ENCODE results near the gene RASL10A. TPM values are rescaled to one million over a fixed set of nuclear protein-coding genes. Genes with fewer than 3 reads are reported as not detected.

The RASL10A gene
- total and polyA plus RNA-seq, 9 of the 15 experiments (the other 6 are each of a cell fraction or from before 2014, with no cell fraction given) = 0.17 to 1.2 (median 0.45) TPM; not detected in 3

- TF ChIP-seq RHOXF2B (CRISPR knock-in tag; conservative IDR thresholded peaks at IDR 0.05) (no peak), NUFIP1 (IDR thresholded peaks at IDR 0.05; ENCODE audit: partially characterized antibody) (no peak), CLOCK (CRISPR knock-in tag; IDR thresholded peaks at IDR 0.05; ENCODE audit: borderline replicate concordance) (no peak), ZSCAN32 (CRISPR knock-in tag; IDR thresholded peaks at IDR 0.05) (no peak)
Measured at GRCh38 chr22:29292379-29292778, 23.1 kb downstream of the RASL10A start (continued).

- TSS peak; percentile 14 for BruUV-seq (replicated peaks)
- Histone ChIP-seq H3K79me2 (ENCODE audit: control insufficient read depth, insufficient read depth, low read length) (peaks cover 27% of the 10 kb centered on the region; the same call in 2 of the 3 replicates), H2AFZ (ENCODE audit: low read depth, low read length) (no peak overlapping the region), H3K9me1 (ENCODE audit: control insufficient read depth, insufficient read depth, low read length) (no peaks in the 10 kb centered on the region), H3K4me1 (replicated peaks in 1 of 2; ENCODE audit: control insufficient read depth in 2 of 2, insufficient read depth in 2 of 2, low read length in 2 of 2) (no peaks in the 10 kb centered on the region), H3K36me3 (ENCODE audit: control insufficient read depth, insufficient read depth, low read length) (peaks cover 99% of the 10 kb centered on the region), H3K4me3 (no peak overlapping the region), H4K20me1 (replicated peaks; ENCODE audit: control insufficient read depth, insufficient read depth, low read length) (0 out of 2 replicates have a peak, but pooled peaks cover 2% of the 10 kb centered on the region), H3K9me3 (replicated peaks; ENCODE audit: control insufficient read depth, insufficient read depth, low read depth, low read length) (no peaks in the 10 kb centered on the region), H3K27ac (ENCODE audit: extremely low read depth, low read depth, low read length) (no peak overlapping the region), H3K4me2 (ENCODE audit: insufficient read depth, low read length) (no peak overlapping the region), H3K27me3 (ENCODE audit: control insufficient read depth in 2 of 2, insufficient read depth in 2 of 2, low read length in 2 of 2) (no peaks in the 10 kb centered on the region), H3K9ac (ENCODE audit: insufficient read depth in 1 of 2, low read depth in 2 of 2, low read length in 2 of 2) (no peak overlapping the region)
- ATAC-seq (peak; percentile 51; the same call in 2 of the 3 replicates), FAIRE-seq (no peak), DNase-seq (ENCODE audit: extremely low read depth in 1 of 4, low spot score in 3 of 4) (no peak)
- WGBS (ENCODE audit: insufficient coverage, low coverage, missing lambda C conversion rate) = 95% methylated on average over 7 of the region's 7 CpGs
- CTCF ChIA-PET (ENCODE audit: low intra/inter-chr PET ratio) = no interaction called here
- POLR2A ChIA-PET = interaction anchor here (1.4 to 2.0 kb wide), 2 partner anchors 13 to 24 kb away, joined by 3 to 8 read pairs; no protein-coding TSS in a partner anchor
- intact Hi-C loops (cut with micrococcal nuclease) = no loop called here
- in situ Hi-C loops (cut with MboI) = no loop called here
- TF ChIP-seq E4F1 (CRISPR knock-in tag; IDR thresholded peaks at IDR 0.05; ENCODE audit: borderline replicate concordance) = no peak
- no peak for TF ChIP-seq XRCC3 (IDR thresholded peaks at IDR 0.05)
- no peak for TF ChIP-seq TCFL5 (CRISPR knock-in tag; conservative IDR thresholded peaks at IDR 0.05)
- TF ChIP-seq POLR2B (IDR thresholded peaks at IDR 0.05; ENCODE audit: low read depth, partially characterized antibody) = no peak
- TF ChIP-seq RBM17 (IDR thresholded peaks at IDR 0.05; ENCODE audit: borderline replicate concordance, low read depth, low read length) = no peak
- no peak for TF ChIP-seq ZNF280B (CRISPR knock-in tag; IDR thresholded peaks at IDR 0.05)
- TF ChIP-seq ZFP91 (CRISPR knock-in tag; IDR thresholded peaks at IDR 0.05) = no peak
- TF ChIP-seq ZBTB7A (IDR thresholded peaks at IDR 0.05; ENCODE audit: borderline replicate concordance, control insufficient read depth, low read depth, low read length) = no peak
- no peak for TF ChIP-seq CTBP1 (IDR thresholded peaks at IDR 0.05; ENCODE audit: borderline replicate concordance)
Measured at GRCh38 chr22:29291215-29291614, 24.3 kb downstream of the RASL10A start.

Measured in K562 (cell line).